Activated CD4-positive, CD25-positive, alpha-beta regulatory T cell (primary cell): ENCODE results near the gene GLB1L3.
"Not testable (repeated sequence)": the region's sequence is repeated elsewhere in the genome, so short reads cannot be mapped to it uniquely, and the experiment has no call there.

Experiments
- DNase-seq, 4 experiments: peaks; one replicate each; lab custom pipeline; 2025; lab: John Stamatoyannopoulos, UW

GLB1L3 gene

GRCh38 chr11:134276396-134277182 is 410 bp downstream of the GLB1L3 start:
- DNase-seq: no peak

GRCh38 chr11:134277183-134278001 is 1.2 kb downstream of the GLB1L3 start:
- no peak for DNase-seq

DNA sequence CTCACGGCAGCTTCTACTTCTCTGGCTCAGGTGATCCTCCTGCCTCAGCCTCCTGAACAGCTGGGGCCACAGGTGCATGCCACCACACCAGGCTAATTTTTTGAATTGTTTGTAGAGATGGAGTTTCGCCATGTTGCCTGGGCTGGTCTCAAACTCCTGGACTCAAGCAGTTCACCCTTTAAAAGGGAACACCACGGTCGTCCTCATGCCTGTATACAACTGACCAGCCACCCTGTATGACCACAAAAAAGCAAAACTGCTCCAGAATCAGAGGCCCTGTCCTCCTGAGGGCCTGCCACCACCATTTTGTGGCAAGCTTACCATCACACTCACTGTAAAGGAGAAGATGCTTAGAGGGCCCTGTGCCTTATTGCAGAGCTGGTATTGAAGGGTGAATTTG is 2.2 kb downstream of the GLB1L3 start:
- no peak for DNase-seq

DNA sequence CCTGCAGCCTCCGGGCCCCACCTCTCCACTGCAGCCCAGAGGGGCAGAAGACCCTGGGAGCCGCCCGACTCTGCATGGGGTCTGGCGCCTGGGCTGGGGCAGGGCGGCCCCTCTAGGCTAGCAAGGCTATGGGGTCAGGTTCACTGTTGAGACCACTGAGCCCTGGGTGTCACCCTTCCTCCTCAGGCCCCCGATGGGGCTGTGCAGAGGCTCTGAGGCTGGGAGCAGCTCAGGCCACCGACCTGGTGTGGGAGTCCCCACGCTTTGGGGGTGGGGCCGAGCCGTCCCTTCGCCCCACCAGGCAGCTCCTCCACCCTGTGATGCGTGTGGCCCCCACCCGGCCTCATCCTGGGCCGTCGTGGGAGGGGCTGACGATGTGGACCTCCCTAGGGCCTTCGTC is 5.5 kb downstream of the GLB1L3 start:
- not testable (repeated sequence) for DNase-seq

GRCh38 chr11:134282121-134283045 is 6.2 kb downstream of the GLB1L3 start:
- DNase-seq: no peak

DNA sequence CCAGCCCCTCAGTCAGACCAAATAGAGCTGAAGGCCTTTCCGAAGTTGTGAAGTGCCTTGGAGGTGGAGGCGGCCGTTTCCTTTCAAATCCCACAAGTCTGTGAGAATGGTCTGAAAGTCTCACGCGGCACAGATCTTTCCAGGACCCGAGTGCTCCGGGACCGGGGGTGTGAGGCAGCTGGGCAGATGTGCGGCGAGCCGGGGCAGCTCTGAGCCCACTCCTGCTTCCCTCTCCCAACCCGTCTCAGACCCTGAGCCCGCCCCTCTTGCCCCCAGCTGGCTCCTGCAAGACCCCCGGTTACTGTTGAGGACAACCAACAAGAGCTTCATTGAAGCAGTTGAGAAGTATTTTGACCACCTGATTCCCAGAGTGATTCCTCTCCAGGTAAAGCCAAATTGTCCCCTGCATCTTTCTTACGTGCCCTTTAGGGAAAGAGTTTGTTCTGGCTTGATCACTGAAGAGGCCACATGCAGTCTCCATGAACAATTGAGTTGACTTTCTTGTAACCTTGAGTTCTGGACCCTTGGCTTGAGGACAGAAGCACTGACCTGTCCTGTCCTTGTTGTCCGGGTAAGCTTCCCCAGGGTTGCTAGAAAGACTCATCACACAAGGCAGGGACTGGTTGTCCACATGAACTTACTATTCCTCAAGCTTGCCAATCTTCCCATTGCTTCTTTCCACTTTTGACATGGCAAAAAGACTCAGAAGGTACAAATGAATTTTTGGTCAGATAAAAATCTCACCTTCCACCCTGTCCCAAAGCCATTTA is 7.5 kb downstream of the GLB1L3 start:
- DNase-seq: no peak

GRCh38 chr11:134284349-134284748 is 8.2 kb downstream of the GLB1L3 start:
- DNase-seq: not testable (repeated sequence)

DNA sequence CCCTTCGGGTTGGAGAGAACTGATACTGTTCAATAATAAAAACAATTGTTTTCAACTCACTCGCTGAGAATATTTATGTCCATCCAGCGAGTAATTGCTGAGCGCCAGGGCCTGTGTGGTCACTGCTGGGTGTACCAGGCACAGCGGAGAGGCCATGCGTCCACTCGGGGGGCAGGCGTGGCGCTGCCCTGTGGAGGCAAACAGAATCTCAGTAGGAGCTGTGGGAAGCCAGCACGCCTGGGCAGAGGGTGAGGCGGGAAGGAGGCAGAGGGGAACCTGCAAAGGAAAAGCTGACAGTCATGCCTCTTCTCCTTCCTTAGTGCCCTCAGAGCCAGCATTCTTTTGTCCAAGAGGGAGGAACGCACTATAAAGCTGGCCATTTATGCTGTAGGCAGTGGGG is 11.4 kb downstream of the GLB1L3 start:
- DNase-seq: no peak

- DNase-seq: no peak
Measured at GRCh38 chr11:134288486-134288885, 12.3 kb downstream of the GLB1L3 start.

DNA sequence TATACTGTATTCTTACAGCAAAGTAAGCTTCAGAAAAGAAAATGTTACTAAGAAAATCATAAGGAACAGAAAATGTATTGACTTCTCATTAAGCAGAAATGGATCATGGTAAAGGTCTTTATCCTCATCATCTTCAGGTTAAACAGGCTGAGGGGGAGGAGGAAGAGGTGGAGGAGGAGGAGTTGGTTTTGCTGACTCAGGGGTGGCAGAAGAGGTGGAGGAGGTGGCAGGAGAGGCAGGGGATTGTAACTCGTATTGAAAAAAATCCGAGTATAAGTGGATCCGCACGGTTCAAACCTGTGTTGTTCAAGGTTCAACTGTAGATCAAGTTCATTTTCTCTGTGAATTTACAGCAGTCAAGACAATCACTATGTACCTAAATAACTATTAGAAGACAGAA is 13.0 kb downstream of the GLB1L3 start:
- DNase-seq: no peak

- DNase-seq: no peak
Measured at GRCh38 chr11:134289789-134290188, 13.6 kb downstream of the GLB1L3 start.

- no peak for DNase-seq
Measured at GRCh38 chr11:134290646-134291045, 14.5 kb downstream of the GLB1L3 start.

GRCh38 chr11:134291196-134291595 is 15.0 kb downstream of the GLB1L3 start:
- DNase-seq: no peak

DNA sequence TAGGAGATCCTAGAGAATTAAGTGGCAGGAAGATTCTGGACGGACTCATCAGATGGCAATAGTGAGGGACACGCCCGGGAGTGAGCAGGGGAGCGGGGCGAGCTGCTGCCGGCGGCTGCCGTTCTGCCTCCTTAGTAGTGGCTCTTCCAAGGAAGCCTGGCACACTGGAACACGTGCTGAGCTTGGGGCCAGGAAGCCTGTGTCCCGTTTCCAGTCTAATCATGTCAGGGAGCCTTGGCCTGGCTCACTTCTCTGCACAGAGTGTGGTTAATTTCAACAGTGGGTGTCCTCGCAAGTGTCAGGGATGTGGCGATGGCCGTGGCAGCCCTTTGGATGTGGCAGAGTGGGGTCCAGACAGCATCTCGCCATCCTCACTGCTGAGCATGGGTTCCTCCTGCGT is 16.5 kb downstream of the GLB1L3 start:
- DNase-seq: no peak

- DNase-seq: no peak
Measured at GRCh38 chr11:134293119-134294113, 17.2 kb downstream of the GLB1L3 start.

GRCh38 chr11:134294664-134295063 is 18.5 kb downstream of the GLB1L3 start:
- DNase-seq: no peak

DNA sequence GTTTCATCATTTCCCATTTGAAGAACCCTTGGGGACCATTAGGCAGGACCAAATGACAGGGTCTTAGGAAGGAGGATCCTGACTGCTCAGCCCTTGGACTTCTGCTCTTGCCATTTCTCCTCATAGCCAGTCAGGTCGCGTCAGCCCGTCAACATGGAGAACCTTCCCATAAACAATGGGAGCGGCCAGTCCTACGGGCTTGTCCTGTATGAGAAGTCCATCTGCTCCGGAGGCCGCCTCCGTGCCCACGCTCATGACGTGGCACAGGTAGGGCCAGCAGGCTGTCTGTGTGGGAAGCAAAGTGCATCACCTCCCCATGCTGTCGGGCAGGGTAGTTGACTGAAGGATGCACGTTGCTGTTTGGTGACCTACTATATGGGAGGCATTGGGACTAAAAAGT is 36.0 kb downstream of the GLB1L3 start:
- DNase-seq: no peak

DNA sequence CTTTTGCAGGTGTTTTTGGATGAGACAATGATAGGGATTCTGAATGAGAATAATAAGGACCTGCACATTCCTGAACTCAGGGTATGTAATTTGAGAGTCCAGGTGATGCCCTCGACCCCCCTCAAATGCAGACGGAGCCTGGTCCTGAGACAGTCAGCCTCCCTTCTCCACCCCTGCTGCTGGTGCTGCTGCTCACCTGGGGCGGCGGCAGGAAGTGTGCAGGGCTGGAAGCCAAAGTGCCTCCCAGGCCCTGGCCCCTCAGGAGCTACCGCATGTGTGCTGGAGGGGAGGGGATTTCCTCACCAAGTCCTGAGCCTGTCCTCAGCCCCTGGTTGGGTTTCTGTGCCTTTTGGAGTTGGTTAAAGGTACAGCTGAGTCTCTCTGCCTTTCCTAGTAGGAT is 36.6 kb downstream of the GLB1L3 start:
- no peak for DNase-seq

- no peak for DNase-seq
Measured at GRCh38 chr11:134313379-134313778, 37.2 kb downstream of the GLB1L3 start.
